IMR-90 (cell line): ENCODE measurements around the gene SHC1. TPM values are rescaled to one million over a fixed set of nuclear protein-coding genes. Genes with fewer than 3 reads are reported as not detected.

Experiments
- ATAC-seq: fragments of 200-7000 bp; cut with Tn5 transposase; 2 replicates; pipeline ENCODE4 v1.9.1; 2020; ENCODE audit warnings: low read depth, mild to moderate bottlenecking, moderate library complexity
- BruUV-seq: library from RNA; stranded (reverse); fragments of 400-500 nt; replicated peaks from 2 replicates; lab custom pipeline; 2021; lab: Mats Ljungman, UMichigan
- CTCF ChIA-PET: fragments of 300-600 bp; formaldehyde crosslinking; extraction: SDS; loops from one replicate; lab custom pipeline; 2021; ENCODE audit warnings: antibody characterized with exemption; lab: Yijun Ruan, JAX
- POLR2A ChIA-PET: fragments of 300-600 bp; sonication (Branson Sonifier 250); formaldehyde crosslinking; loops from one replicate; lab custom pipeline; 2022; ENCODE audit warnings: antibody characterized with exemption; ENCODE audit not compliant: unreplicated experiment; lab: Charles Lee
- DNase-seq: peaks from one replicate; pipeline ENCODE4 v3.0.0; 2013
- H2AFZ ChIP-seq: replicated peaks from 2 replicates; pipeline ENCODE3; 2013; ENCODE audit warnings: low read length, mild to moderate bottlenecking; ENCODE audit not compliant: poor library complexity
- H2AK5ac ChIP-seq: 2 replicates; pipeline ENCODE4 v1.6.1; 2013; ENCODE audit warnings: low read depth, low read length, inconsistent platforms
- H2AK9ac ChIP-seq: replicated peaks from 2 replicates; pipeline ENCODE3; 2013; ENCODE audit warnings: mild to moderate bottlenecking, low read depth, low read length, moderate library complexity; ENCODE audit not compliant: poor library complexity
- H2BK120ac ChIP-seq: 2 replicates; pipeline ENCODE4 v1.6.1; 2013; ENCODE audit warnings: low read depth, low read length, inconsistent platforms
- H2BK15ac ChIP-seq: 3 replicates; pipeline ENCODE4 v1.6.1; 2013; ENCODE audit warnings: low read depth, low read length, inconsistent platforms
- H2BK20ac ChIP-seq: 2 replicates; pipeline ENCODE4 v1.6.1; 2013; ENCODE audit warnings: low read depth, mild to moderate bottlenecking, inconsistent platforms, low read length, moderate library complexity
- H2BK5ac ChIP-seq: 2 replicates; pipeline ENCODE4 v1.6.1; 2013; ENCODE audit warnings: mild to moderate bottlenecking, low read depth, low read length, inconsistent platforms; ENCODE audit not compliant: poor library complexity, severe bottlenecking
- H3K14ac ChIP-seq: replicated peaks from 2 replicates; pipeline ENCODE4 v1.6.1; 2013; ENCODE audit warnings: low read depth, low read length, inconsistent platforms
- H3K18ac ChIP-seq: 2 replicates; pipeline ENCODE4 v1.6.1; 2013; ENCODE audit warnings: low read depth, low read length, control low read depth
- H3K23ac ChIP-seq: 2 replicates; pipeline ENCODE4 v1.6.1; 2013; ENCODE audit warnings: low read depth, low read length, inconsistent platforms
- H3K27ac ChIP-seq: 2 replicates; pipeline ENCODE4 v1.5.1; 2013; ENCODE audit warnings: mild to moderate bottlenecking, control low read depth, low read length; ENCODE audit not compliant: insufficient read depth
- H3K27me3 ChIP-seq: 2 replicates; pipeline ENCODE4 v1.6.1; 2013; ENCODE audit warnings: low read length; ENCODE audit not compliant: control insufficient read depth, insufficient read depth
- H3K36me3 ChIP-seq: 2 replicates; pipeline ENCODE4 v1.6.1; 2013; ENCODE audit warnings: low read length, mixed read lengths; ENCODE audit not compliant: control insufficient read depth, insufficient read depth
- H3K4ac ChIP-seq: 2 replicates; pipeline ENCODE4 v1.6.1; 2013; ENCODE audit warnings: low read depth, low read length, inconsistent platforms
- H3K4me1 ChIP-seq: 2 replicates; pipeline ENCODE4 v1.6.1; 2013; ENCODE audit warnings: low read length, mixed read lengths; ENCODE audit not compliant: control insufficient read depth, insufficient read depth
- H3K4me2 ChIP-seq: 2 replicates; pipeline ENCODE4 v1.6.1; 2013; ENCODE audit warnings: low read depth, mild to moderate bottlenecking, control low read depth, low read length, moderate library complexity
- H3K4me3 ChIP-seq: 2 replicates; pipeline ENCODE4 v1.5.1; 2013; ENCODE audit warnings: low read depth, mild to moderate bottlenecking, control low read depth, low read length, moderate library complexity; ENCODE audit not compliant: insufficient read depth
- H3K56ac ChIP-seq: 2 replicates; pipeline ENCODE4 v1.6.1; 2013; ENCODE audit warnings: low read length, inconsistent platforms; ENCODE audit not compliant: insufficient read depth; ENCODE audit errors: extremely low read depth
- H3K79me1 ChIP-seq, 2 experiments: 2 replicates each; pipeline ENCODE4 v1.6.1; 2013; ENCODE audit warnings: low read length in 2 of 2, inconsistent platforms in 1 of 2, low read depth in 1 of 2
- H3K9ac ChIP-seq: 2 replicates; pipeline ENCODE4 v1.6.1; 2013; ENCODE audit warnings: low read depth, low read length, control low read depth
- H3K9me1 ChIP-seq: 2 replicates; pipeline ENCODE4 v1.6.1; 2013; ENCODE audit warnings: low read length, inconsistent platforms; ENCODE audit not compliant: insufficient read depth
- H3K9me3 ChIP-seq: 2 replicates; pipeline ENCODE4 v1.6.1; 2013; ENCODE audit warnings: low read length; ENCODE audit not compliant: control insufficient read depth, insufficient read depth
- H4K20me1 ChIP-seq: 2 replicates; pipeline ENCODE4 v1.6.1; 2013; ENCODE audit warnings: low read length, inconsistent platforms; ENCODE audit not compliant: insufficient read depth
- H4K5ac ChIP-seq: 2 replicates; pipeline ENCODE4 v1.6.1; 2013; ENCODE audit warnings: mild to moderate bottlenecking, low read depth, low read length, control low read depth
- H4K8ac ChIP-seq, 2 experiments: 2 replicates each; pipeline ENCODE4 v1.6.1; 2013; ENCODE audit warnings: low read depth in 2 of 2, low read length in 2 of 2, control low read depth in 1 of 2, inconsistent platforms in 1 of 2
- H4K91ac ChIP-seq: 2 replicates; pipeline ENCODE4 v1.6.1; 2013; ENCODE audit warnings: low read depth, low read length, inconsistent platforms; ENCODE audit not compliant: insufficient read depth
- ELK1 ChIP-seq: fragments of 150-350 bp; IDR thresholded peaks from 2 replicates; pipeline ENCODE4 v1.6.1; 2016; ENCODE audit warnings: low read depth, mild to moderate bottlenecking, low read length, moderate library complexity, borderline replicate concordance
- FOS ChIP-seq: fragments of 150-350 bp; IDR thresholded peaks from 2 replicates; pipeline ENCODE4 v1.6.1; 2016; ENCODE audit warnings: low read depth, low read length
- MAZ ChIP-seq: IDR thresholded peaks from 2 replicates; pipeline ENCODE4 v1.6.1; 2012; ENCODE audit warnings: low read depth, mild to moderate bottlenecking, low read length, improper control_type of control experiment, moderate library complexity, borderline replicate concordance
- MXI1 ChIP-seq: IDR thresholded peaks from 2 replicates; pipeline ENCODE4 v1.6.1; 2012; ENCODE audit warnings: low read depth, mild to moderate bottlenecking, low read length, moderate library complexity, borderline replicate concordance
- NFE2L2 ChIP-seq: fragments of 150-350 bp; IDR thresholded peaks from 2 replicates; pipeline ENCODE4 v1.6.1; 2016; ENCODE audit warnings: low read depth, mild to moderate bottlenecking, low read length
- POLR2A ChIP-seq: IDR thresholded peaks from 2 replicates; pipeline ENCODE4 v1.6.1; 2012; ENCODE audit warnings: mild to moderate bottlenecking, low read depth, low read length
- RAD21 ChIP-seq: IDR thresholded peaks from 2 replicates; pipeline ENCODE4 v1.6.1; 2012; ENCODE audit warnings: low read length, improper control_type of control experiment
- RCOR1 ChIP-seq: IDR thresholded peaks from 2 replicates; pipeline ENCODE4 v1.6.1; 2012; ENCODE audit warnings: mild to moderate bottlenecking, low read length, improper control_type of control experiment; ENCODE audit not compliant: insufficient replicate concordance
- RFX5 ChIP-seq: IDR thresholded peaks from 2 replicates; pipeline ENCODE4 v1.8.0; 2012; ENCODE audit warnings: low read depth, mild to moderate bottlenecking, low read length, moderate library complexity
- SMC3 ChIP-seq: fragments of 150-350 bp; IDR thresholded peaks from 2 replicates; pipeline ENCODE4 v1.6.1; 2016; ENCODE audit warnings: low read depth, mild to moderate bottlenecking, antibody characterized with exemption, low read length, moderate library complexity
- USF2 ChIP-seq: fragments of 150-350 bp; IDR thresholded peaks from 2 replicates; pipeline ENCODE4 v1.6.1; 2017; ENCODE audit warnings: mild to moderate bottlenecking, antibody characterized with exemption, low read length, low read depth
- whole genome bisulfite sequencing, 2 experiments: methylation state at CpG; one replicate each; pipeline versions ENCODE4 v1.1.5 to v1.1.7; 2013; ENCODE audit warnings: missing lambda C conversion rate in 2 of 2; ENCODE audit not compliant: insufficient read length in 1 of 2; ENCODE audit errors: extremely low coverage in 2 of 2; 5-methylcytosine and 5-hydroxymethylcytosine counted together
- dilution Hi-C: fragments of 300-500 bp; cut with HindIII; formaldehyde crosslinking; loops from one replicate; pipeline ENCODE4 v1.14.3; 2018; ENCODE audit warnings: low sequenced_read_pairs; ENCODE audit not compliant: unreplicated experiment
- in situ Hi-C: fragments of 300-500 bp; cut with MboI; formaldehyde crosslinking; loops from 3 replicates; pipeline ENCODE4 v1.14.3; 2019; ENCODE audit warnings: low sequenced_read_pairs, inconsistent platforms, mixed read lengths
- intact Hi-C: fragments of 100-400 bp; cut with micrococcal nuclease; formaldehyde crosslinking; loops from 2 replicates; pipeline ENCODE4 v1.10.0; 2022
- polyA plus RNA-seq, 3 experiments: library from polyadenylated mRNA; depleted of rRNA; stranded (reverse); fragments of >200 nt; gene quantifications; 2 replicates each; pipeline ENCODE4 v1.2.3, GENCODE V29; 2012; ENCODE audit warnings: low replicate concordance in 1 of 3
- total RNA-seq: library from RNA; depleted of rRNA; stranded (reverse); fragments of >200 nt; gene quantifications from 2 replicates; pipeline ENCODE4 v1.2.3, GENCODE V29; 2012
- TF ChIP-seq, protein P1 (sequence below): conservative IDR thresholded peaks from 2 replicates; pipeline ENCODE4 v1.5.1; 2012; ENCODE audit warnings: mild to moderate bottlenecking, low read depth, low read length, improper control_type of control experiment

The SHC1 gene
- total and polyA plus RNA-seq, 2 of the 4 experiments (the other 2 are of a cell fraction), result 352 to 355 TPM

DNA sequence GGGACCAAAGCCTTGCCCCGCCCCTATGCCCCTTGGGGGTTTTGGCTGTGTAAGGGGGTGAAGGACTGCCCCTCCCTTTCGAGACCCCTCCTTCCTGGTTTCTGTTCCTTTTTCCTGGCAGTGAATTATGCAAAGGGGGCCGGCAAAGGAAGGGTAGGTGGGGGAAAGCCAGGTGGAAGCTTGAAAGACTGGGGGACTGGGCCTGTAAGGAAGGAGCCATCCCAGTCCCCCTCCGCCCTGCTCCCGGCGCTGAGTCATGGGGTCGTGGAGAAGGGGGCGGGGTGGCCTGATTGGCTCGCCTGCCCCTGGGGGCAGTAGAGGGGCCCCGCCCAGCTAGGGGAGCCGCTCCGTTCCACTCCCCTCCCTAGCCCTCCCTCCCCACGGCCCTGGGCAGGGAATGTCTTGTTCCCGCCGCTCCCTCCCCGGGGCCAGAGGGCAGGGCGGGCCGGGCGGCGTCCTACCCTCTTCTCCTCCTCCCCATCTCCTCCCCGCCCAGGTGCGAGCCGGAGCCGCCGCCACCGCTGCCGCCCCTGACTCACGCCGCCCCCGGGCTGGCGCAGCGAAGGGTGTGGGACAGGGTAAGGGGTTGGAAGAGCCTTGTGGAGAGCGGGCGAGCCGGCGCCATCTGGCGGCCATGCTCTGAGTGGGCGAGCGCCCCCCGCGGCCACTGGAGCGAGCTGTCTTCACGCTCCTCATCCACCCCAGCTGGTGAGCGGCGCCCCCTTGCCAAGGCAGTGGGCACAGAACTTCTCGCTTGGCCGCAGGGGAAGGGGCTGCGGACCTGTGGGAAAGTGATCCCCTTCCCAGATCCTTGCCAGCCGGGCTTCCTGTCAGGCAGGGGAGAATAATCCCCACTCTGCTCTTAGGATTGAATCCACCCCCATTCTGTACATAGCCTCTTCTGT lies 46.7 kb upstream of the SHC1 start:
- Histone ChIP-seq H3K4me1 (peaks cover 6% of the 10 kb centered on the region; the same call in 1 of the 2 replicates), H3K9me3 (no peaks in the 10 kb centered on the region), H3K9ac (peak overlapping the region; percentile 50), H2AK9ac (peak overlapping the region; percentile 95), H3K9me1 (0 out of 2 replicates have a peak, but pooled peaks cover 2% of the 10 kb centered on the region), H3K14ac (peak overlapping the region; percentile 21), H2AFZ (peak overlapping the region; percentile 91), H2AK5ac (peak overlapping the region; percentile 64), H2BK20ac (no peak overlapping the region), H4K91ac (peak overlapping the region; percentile 44), H3K4ac (peak overlapping the region; percentile 72), H3K79me1 (peaks cover 0 to 11% of the 10 kb centered on the region in 2 experiments; a peak in 1 of 4 replicates), H2BK15ac (no peak overlapping the region; the same call in 2 of the 3 replicates), H3K4me2 (peak overlapping the region; percentile 71), H4K20me1 (peaks cover 8% of the 10 kb centered on the region), H3K27ac (peak overlapping the region; percentile 41), H4K8ac (peak overlapping the region; percentile 52 to 71; a peak in 3 of 4 replicates), H3K4me3 (peak overlapping the region; percentile 41), H3K36me3 (peaks cover 22% of the 10 kb centered on the region), H3K23ac (no peak overlapping the region), H4K5ac (peak overlapping the region; percentile 38; the same call in 1 of the 2 replicates), H2BK5ac (peak overlapping the region; percentile 44), H3K56ac (no peak overlapping the region; the same call in 1 of the 2 replicates), H3K27me3 (no peaks in the 10 kb centered on the region), H3K18ac (no peak overlapping the region), H2BK120ac (peak overlapping the region; percentile 50; the same call in 1 of the 2 replicates)
- no TSS peak for BruUV-seq
- peak; percentile 94 for ATAC-seq
- intact Hi-C loops, result loop anchor here (1.0 kb wide), 1 partner anchor 61 kb away; the partner anchor contains the start of gene PBXIP1
- ChIA-PET POLR2A (interaction anchor here (0.6 kb wide), 1 partner anchor 61 kb away, joined by 7 read pairs; the partner anchor contains the start of gene PBXIP1), CTCF (interaction anchor here (1.0 to 2.3 kb wide), 7 partner anchors 10 to 48 kb away, joined by 3 to 7 read pairs (median 4); no protein-coding TSS in a partner anchor)
- in situ Hi-C loops, result no loop called here
- WGBS, 2 experiments, result no CpG with 5 or more reads among the region's 49 CpGs
- dilution Hi-C loops, result no loop called here
- DNase-seq, result peak; percentile 83
- TF ChIP-seq USF2, result no peak
- TF ChIP-seq RFX5, result peak; percentile 4; the same call in 1 of the 2 replicates
- TF ChIP-seq NFE2L2, result no peak
- TF ChIP-seq RCOR1, result peak; percentile 32
- TF ChIP-seq FOS, result peak; percentile 43
- peak; percentile 83 for TF ChIP-seq RAD21
- TF ChIP-seq, protein P1, sequence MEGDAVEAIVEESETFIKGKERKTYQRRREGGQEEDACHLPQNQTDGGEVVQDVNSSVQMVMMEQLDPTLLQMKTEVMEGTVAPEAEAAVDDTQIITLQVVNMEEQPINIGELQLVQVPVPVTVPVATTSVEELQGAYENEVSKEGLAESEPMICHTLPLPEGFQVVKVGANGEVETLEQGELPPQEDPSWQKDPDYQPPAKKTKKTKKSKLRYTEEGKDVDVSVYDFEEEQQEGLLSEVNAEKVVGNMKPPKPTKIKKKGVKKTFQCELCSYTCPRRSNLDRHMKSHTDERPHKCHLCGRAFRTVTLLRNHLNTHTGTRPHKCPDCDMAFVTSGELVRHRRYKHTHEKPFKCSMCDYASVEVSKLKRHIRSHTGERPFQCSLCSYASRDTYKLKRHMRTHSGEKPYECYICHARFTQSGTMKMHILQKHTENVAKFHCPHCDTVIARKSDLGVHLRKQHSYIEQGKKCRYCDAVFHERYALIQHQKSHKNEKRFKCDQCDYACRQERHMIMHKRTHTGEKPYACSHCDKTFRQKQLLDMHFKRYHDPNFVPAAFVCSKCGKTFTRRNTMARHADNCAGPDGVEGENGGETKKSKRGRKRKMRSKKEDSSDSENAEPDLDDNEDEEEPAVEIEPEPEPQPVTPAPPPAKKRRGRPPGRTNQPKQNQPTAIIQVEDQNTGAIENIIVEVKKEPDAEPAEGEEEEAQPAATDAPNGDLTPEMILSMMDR, result peak; percentile 100; the same call in 1 of the 2 replicates
- peak; percentile 95 for TF ChIP-seq SMC3
- no peak for TF ChIP-seq POLR2A
- TF ChIP-seq ELK1, result no peak
- peak; percentile 73; the same call in 1 of the 2 replicates for TF ChIP-seq MXI1
- TF ChIP-seq MAZ, result peak; percentile 86
